ENCODE results near the gene CDH4. TPM values are rescaled to one million over a fixed set of nuclear protein-coding genes. Genes with fewer than 3 reads are reported as not detected.

The CDH4 gene
- total RNA-seq, 4 donors from 2014 or later = 0.13 to 0.38 (median 0.21) TPM; not detected in 1

DNA sequence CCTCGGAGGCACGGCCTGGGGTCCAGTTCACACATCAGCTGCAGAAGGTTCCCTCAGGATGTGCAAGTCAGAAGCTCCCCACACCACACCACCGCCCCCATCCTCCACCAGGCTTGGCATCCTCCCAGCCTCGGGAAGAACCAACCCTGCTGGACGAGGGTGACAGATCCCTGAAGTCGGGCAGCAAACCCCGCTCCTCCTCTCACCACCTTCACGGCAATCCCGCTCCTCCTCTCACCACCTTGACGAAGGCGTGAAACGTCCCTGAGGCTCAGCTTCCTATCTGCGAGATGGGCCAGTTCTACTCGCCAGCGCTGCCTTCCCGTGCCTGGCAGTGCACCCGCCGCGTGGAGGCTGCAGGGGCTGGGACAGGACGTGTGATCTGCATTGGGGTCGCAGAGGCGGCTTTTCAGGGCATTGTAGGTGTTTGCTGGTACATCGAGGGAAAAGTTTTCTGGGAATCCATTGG, 486.6 kb downstream of the CDH4 start:
- Histone ChIP-seq H3K36me3 (no peaks in the 10 kb centered on the region), H3K4me1 (no peaks in the 10 kb centered on the region), H3K27me3 (peaks cover 0 to 47% (median 0%) of the 10 kb centered on the region in 4 donors), H3K4me3 (no peak overlapping the region), H3K27ac (no peak overlapping the region), H3K9me3 (no peaks in the 10 kb centered on the region)
- intact Hi-C loops (cut with DNase I) = no loop called here
- DNase-seq = no peak
- 67 to 77% methylated on average over 8 of the region's 23 CpGs for WGBS, 2 donors
- TF ChIP-seq, protein P1, sequence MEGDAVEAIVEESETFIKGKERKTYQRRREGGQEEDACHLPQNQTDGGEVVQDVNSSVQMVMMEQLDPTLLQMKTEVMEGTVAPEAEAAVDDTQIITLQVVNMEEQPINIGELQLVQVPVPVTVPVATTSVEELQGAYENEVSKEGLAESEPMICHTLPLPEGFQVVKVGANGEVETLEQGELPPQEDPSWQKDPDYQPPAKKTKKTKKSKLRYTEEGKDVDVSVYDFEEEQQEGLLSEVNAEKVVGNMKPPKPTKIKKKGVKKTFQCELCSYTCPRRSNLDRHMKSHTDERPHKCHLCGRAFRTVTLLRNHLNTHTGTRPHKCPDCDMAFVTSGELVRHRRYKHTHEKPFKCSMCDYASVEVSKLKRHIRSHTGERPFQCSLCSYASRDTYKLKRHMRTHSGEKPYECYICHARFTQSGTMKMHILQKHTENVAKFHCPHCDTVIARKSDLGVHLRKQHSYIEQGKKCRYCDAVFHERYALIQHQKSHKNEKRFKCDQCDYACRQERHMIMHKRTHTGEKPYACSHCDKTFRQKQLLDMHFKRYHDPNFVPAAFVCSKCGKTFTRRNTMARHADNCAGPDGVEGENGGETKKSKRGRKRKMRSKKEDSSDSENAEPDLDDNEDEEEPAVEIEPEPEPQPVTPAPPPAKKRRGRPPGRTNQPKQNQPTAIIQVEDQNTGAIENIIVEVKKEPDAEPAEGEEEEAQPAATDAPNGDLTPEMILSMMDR (IDR thresholded peaks at IDR 0.05) = no peak
- no peak for TF ChIP-seq POLR2A (IDR thresholded peaks at IDR 0.05)

DNA sequence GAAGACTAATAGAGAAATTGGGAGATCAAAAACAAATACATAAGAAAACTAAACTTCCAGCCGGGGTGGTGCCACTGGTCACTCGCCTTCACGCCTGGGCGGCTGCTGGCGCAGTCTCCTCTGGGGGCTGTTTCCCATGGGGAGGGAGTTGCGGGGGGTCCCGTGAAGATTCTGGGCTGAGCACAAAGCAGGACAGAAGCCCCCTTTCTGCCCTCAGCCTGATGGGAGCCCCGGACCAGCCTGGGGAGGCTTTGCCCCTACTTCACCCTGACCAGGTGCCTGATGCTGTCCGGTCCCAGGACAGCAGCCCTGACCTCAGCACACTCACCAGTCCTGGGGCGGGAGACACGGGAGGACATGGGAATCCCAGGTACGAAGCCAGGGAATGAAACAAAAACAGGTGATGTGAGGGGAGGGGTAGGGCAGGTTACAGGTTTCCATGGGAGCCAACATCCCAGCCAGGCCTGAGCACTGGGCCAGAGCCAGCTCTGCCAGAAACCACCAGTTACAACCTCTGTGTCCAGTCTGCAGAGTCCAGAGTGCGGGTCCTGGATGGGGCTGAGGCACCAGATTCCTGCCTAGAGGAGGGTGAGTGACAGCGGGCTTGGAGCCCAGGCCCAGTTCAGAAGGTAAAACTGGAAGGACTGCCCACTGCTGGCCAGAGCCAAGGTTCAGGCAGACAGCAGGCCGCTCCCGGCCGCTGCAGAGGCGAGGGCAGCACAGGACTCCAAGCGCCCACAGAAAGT, 487.2 kb downstream of the CDH4 start:
- Histone ChIP-seq H3K4me3 (no peak overlapping the region), H3K9me3 (no peaks in the 10 kb centered on the region), H3K4me1 (no peaks in the 10 kb centered on the region), H3K27me3 (peaks cover 0 to 43% (median 0%) of the 10 kb centered on the region in 4 donors), H3K27ac (no peak overlapping the region), H3K36me3 (no peaks in the 10 kb centered on the region)
- 70 to 100% methylated on average over 2 to 3 of the region's 19 CpGs for WGBS, 2 donors
- no peak for TF ChIP-seq POLR2A (IDR thresholded peaks at IDR 0.05)
- TF ChIP-seq, protein P1 (IDR thresholded peaks at IDR 0.05) = no peak
- intact Hi-C loops (cut with DNase I) = no loop called here
- DNase-seq = no peak

DNA sequence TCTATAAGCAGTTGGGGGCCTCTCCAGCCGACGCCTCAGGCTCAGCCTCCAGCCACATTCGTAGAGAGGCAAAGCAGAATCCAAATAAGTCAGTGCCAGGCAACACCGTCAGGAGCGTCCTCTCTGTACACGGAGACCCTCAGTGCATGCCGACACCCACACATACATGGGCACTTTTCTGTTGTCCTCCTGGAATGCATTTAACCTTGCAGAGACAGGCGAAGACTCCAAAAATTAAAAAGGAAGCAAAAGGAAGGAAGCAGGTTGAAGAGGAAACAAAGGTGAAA, 487.7 kb downstream of the CDH4 start:
- Histone ChIP-seq H3K27me3 (peaks cover 0 to 41% (median 0%) of the 10 kb centered on the region in 4 donors), H3K36me3 (no peaks in the 10 kb centered on the region), H3K9me3 (no peaks in the 10 kb centered on the region), H3K27ac (no peak overlapping the region), H3K4me1 (no peaks in the 10 kb centered on the region), H3K4me3 (no peak overlapping the region)
- no peak for TF ChIP-seq POLR2A (IDR thresholded peaks at IDR 0.05)
- TF ChIP-seq, protein P1 (IDR thresholded peaks at IDR 0.05) = no peak
- intact Hi-C loops (cut with DNase I) = no loop called here
- no peak for DNase-seq
- 93 to 94% methylated on average over 6 to 7 of the region's 8 CpGs for WGBS, 2 donors

DNA sequence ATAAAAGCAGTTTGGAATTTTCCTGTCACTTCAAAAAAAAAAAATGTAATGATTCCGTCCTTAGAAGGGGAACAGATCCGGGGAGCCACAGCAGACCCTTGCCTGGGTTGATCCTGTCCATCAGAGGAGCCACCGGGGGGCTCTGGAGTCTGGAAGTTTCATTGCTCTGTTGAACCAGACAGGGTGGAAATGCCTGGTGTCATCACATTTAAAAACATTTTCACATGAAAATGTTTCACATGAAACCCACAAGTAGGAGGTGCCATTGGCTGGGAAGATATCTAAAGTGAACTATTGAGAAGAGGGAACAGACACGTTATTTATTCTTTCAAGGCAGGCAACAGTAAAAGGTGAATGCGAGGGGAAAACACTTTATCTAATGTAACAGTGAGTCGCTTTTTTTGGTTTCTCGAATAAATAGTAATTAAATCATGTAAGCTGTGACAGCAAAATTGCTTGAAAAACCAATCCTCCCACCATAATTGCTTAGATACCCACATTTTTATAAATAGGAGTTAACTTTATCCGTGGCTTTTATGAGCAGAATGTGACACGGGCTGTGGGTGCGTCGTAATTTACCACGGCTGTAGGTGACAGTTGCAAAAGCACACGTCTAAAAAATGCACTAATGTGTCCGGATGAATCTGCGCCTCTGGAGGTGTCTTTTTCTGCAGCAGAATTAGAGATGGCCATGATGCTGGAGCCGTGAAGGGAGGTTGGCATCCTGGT, 490.2 kb downstream of the CDH4 start:
- 75 to 83% methylated on average over 15 to 16 of the region's 16 CpGs for WGBS, 2 donors
- intact Hi-C loops (cut with DNase I) = no loop called here
- Histone ChIP-seq H3K4me1 (no peaks in the 10 kb centered on the region), H3K27me3 (peaks cover 0 to 20% (median 0%) of the 10 kb centered on the region in 4 donors), H3K36me3 (no peaks in the 10 kb centered on the region), H3K4me3 (no peak overlapping the region), H3K27ac (no peak overlapping the region), H3K9me3 (no peaks in the 10 kb centered on the region)
- TF ChIP-seq, protein P1 (IDR thresholded peaks at IDR 0.05) = no peak
- no peak for TF ChIP-seq POLR2A (IDR thresholded peaks at IDR 0.05)
- no peak for DNase-seq

DNA sequence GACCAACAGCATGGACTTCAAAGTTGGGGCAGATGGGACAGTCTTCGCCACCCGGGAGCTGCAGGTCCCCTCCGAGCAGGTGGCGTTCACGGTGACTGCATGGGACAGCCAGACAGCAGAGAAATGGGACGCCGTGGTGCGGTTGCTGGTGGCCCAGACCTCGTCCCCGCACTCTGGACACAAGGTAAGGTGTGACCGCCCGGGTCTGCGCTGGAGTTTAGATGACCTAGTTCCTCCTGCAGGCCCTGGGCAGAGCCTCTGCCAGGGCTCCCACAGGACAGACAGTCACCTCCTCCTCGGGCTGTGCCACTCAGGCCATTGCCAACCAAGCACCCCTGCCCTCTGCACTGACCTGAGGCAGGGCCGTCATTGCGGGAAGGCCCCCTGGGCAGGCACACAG, 491.5 kb downstream of the CDH4 start:
- intact Hi-C loops (cut with DNase I) = no loop called here
- DNase-seq = no peak
- TF ChIP-seq POLR2A (IDR thresholded peaks at IDR 0.05) = no peak
- TF ChIP-seq, protein P1 (IDR thresholded peaks at IDR 0.05) = no peak
- peaks cover 0 to 7% (median 0%) of the 10 kb centered on the region in 4 donors for H3K27me3 ChIP-seq
- no peaks in the 10 kb centered on the region for H3K9me3 ChIP-seq
- no peak overlapping the region for H3K4me3 ChIP-seq
- H3K36me3 ChIP-seq = no peaks in the 10 kb centered on the region
- no peak overlapping the region for H3K27ac ChIP-seq
- no peaks in the 10 kb centered on the region for H3K4me1 ChIP-seq
- WGBS, 2 donors = 87 to 90% methylated on average over 2 to 11 of the region's 16 CpGs
